Caco-2 (cell line): ENCODE data around the gene MMP11. TPM values are rescaled to one million over a fixed set of nuclear protein-coding genes. Genes with fewer than 3 reads are reported as not detected.

Experiments used
- BruUV-seq: library from RNA; stranded (reverse); fragments of 400-500 nt; replicated peaks from 2 replicates; lab custom pipeline; 2021; lab: Mats Ljungman, UMichigan
- CTCF ChIA-PET: fragments of 300-600 bp; sonication (Branson Sonifier 250); formaldehyde crosslinking; loops from one replicate; lab custom pipeline; 2022; ENCODE audit warnings: antibody characterized with exemption; lab: Charles Lee
- POLR2A ChIA-PET: fragments of 300-600 bp; sonication (Branson Sonifier 250); formaldehyde crosslinking; loops from one replicate; lab custom pipeline; 2022; ENCODE audit warnings: antibody characterized with exemption; lab: Charles Lee
- DNase-seq, 2 experiments: peaks; one replicate each; pipeline versions ENCODE4 v3.0.0 to v3.0.0-alpha.2; 2020 to 2022
- H3K27me3 ChIP-seq: replicated peaks from 2 replicates; pipeline ENCODE4 v1.6.0; 2011; ENCODE audit warnings: low read length; ENCODE audit not compliant: control insufficient read depth, insufficient read depth
- H3K36me3 ChIP-seq: 2 replicates; pipeline ENCODE4 v1.5.1; 2011; ENCODE audit warnings: low read length; ENCODE audit not compliant: control insufficient read depth, insufficient read depth
- H3K4me1 ChIP-seq: fragments of 250-450 bp; sonication (Bioruptor Pico); 2 replicates; pipeline ENCODE4 v1.5.1; 2020; ENCODE audit warnings: mild to moderate bottlenecking
- H3K4me3 ChIP-seq: 2 replicates; pipeline ENCODE4 v1.5.1; 2011; ENCODE audit warnings: low read depth, mild to moderate bottlenecking, control low read depth, low read length
- H3K9me3 ChIP-seq: fragments of 250-450 bp; sonication (Bioruptor Pico); 2 replicates; pipeline ENCODE4 v1.5.1; 2020; ENCODE audit warnings: mild to moderate bottlenecking, moderate library complexity
- H3K27ac Mint-ChIP-seq: one replicate; pipeline ENCODE4 v1.8.0; 2022; ENCODE audit warnings: mixed read lengths; ENCODE audit not compliant: unreplicated experiment
- H3K27me3 Mint-ChIP-seq: one replicate; pipeline ENCODE4 v1.8.0; 2022; ENCODE audit warnings: mixed read lengths; ENCODE audit not compliant: insufficient read depth, unreplicated experiment
- H3K36me3 Mint-ChIP-seq: one replicate; pipeline ENCODE4 v1.8.0; 2022; ENCODE audit warnings: mild to moderate bottlenecking, mixed read lengths; ENCODE audit not compliant: insufficient read depth, unreplicated experiment
- H3K4me1 Mint-ChIP-seq: one replicate; pipeline ENCODE4 v1.8.0; 2022; ENCODE audit warnings: low read depth, mixed read lengths; ENCODE audit not compliant: unreplicated experiment
- H3K4me3 Mint-ChIP-seq: one replicate; pipeline ENCODE4 v1.8.0; 2022; ENCODE audit warnings: mild to moderate bottlenecking, moderate library complexity, mixed read lengths; ENCODE audit not compliant: unreplicated experiment
- H3K9me3 Mint-ChIP-seq: one replicate; pipeline ENCODE4 v1.8.0; 2022; ENCODE audit warnings: mixed read lengths; ENCODE audit not compliant: unreplicated experiment
- CTCF ChIP-seq, 2 experiments: fragments of 200-600 bp in 1 of 2; IDR thresholded peaks; 1 replicate in 1 of 2; 2 replicates in 1 of 2; pipeline versions ENCODE4 v1.5.1 to v1.8.0; 2011 to 2022; ENCODE audit warnings: antibody characterized with exemption in 1 of 2, control low read depth in 1 of 2, inconsistent platforms in 1 of 2, low read depth in 1 of 2, low read length in 1 of 2, mild to moderate bottlenecking in 1 of 2, moderate library complexity in 1 of 2; ENCODE audit not compliant: insufficient read depth in 1 of 2, severe bottlenecking in 1 of 2, unreplicated experiment in 1 of 2
- intact Hi-C: fragments of 100-400 bp; cut with micrococcal nuclease; formaldehyde crosslinking; loops from one replicate; pipeline ENCODE4 v1.10.0; 2022; ENCODE audit not compliant: unreplicated experiment
- total RNA-seq: library from RNA; stranded (reverse); gene quantifications from 2 replicates; pipeline ENCODE4 v1.2.3, GENCODE V29; 2022

MMP11 gene
- total RNA-seq, 1 experiment from 2014 or later, result 11.6 TPM

- Mint-ChIP-seq H3K27ac (no peak overlapping the region), H3K9me3 (no peaks in the 10 kb centered on the region), H3K36me3 (peaks cover 6% of the 10 kb centered on the region), H3K4me3 (no peak overlapping the region), H3K4me1 (no peaks in the 10 kb centered on the region), H3K27me3 (no peaks in the 10 kb centered on the region)
- POLR2A ChIA-PET, result interaction anchor here (0.6 kb wide), 1 partner anchor 8 kb away, joined by 3 read pairs; the partner anchor contains the start of gene ZNF70
- no peaks in the 10 kb centered on the region for H3K4me1 ChIP-seq
- no peak for TF ChIP-seq CTCF (IDR thresholded peaks at IDR 0.05; ENCODE audit: insufficient read depth in 1 of 2, low read depth in 1 of 2, low read length in 1 of 2, severe bottlenecking in 1 of 2, unreplicated experiment in 1 of 2)
- no peaks in the 10 kb centered on the region for H3K36me3 ChIP-seq
- BruUV-seq, result no TSS peak
- H3K4me3 ChIP-seq, result no peak overlapping the region
- intact Hi-C loops, result no loop called here
- CTCF ChIA-PET, result no interaction called here
- no peaks in the 10 kb centered on the region for H3K9me3 ChIP-seq
- no peaks in the 10 kb centered on the region for H3K27me3 ChIP-seq
- DNase-seq, result no peak
Measured at GRCh38 chr22:23742505-23743264, 30.0 kb upstream of the MMP11 start.

- DNase-seq, result no peak
- CTCF ChIA-PET, result no interaction called here
- Histone ChIP-seq H3K4me1 (no peaks in the 10 kb centered on the region), H3K9me3 (no peaks in the 10 kb centered on the region), H3K27me3 (no peaks in the 10 kb centered on the region), H3K36me3 (no peaks in the 10 kb centered on the region), H3K4me3 (no peak overlapping the region)
- H3K9me3 Mint-ChIP-seq, result no peaks in the 10 kb centered on the region
- no TSS peak for BruUV-seq
- H3K27ac Mint-ChIP-seq, result no peak overlapping the region
- no peaks in the 10 kb centered on the region for H3K4me1 Mint-ChIP-seq
- POLR2A ChIA-PET, result no interaction called here
- peaks cover 6% of the 10 kb centered on the region for H3K36me3 Mint-ChIP-seq
- no peak for TF ChIP-seq CTCF (IDR thresholded peaks at IDR 0.05; ENCODE audit: insufficient read depth in 1 of 2, low read depth in 1 of 2, low read length in 1 of 2, severe bottlenecking in 1 of 2, unreplicated experiment in 1 of 2)
- no peak overlapping the region for H3K4me3 Mint-ChIP-seq
- H3K27me3 Mint-ChIP-seq, result no peaks in the 10 kb centered on the region
- intact Hi-C loops, result no loop called here
Measured at GRCh38 chr22:23743303-23743705, 29.3 kb upstream of the MMP11 start.

- Histone ChIP-seq H3K36me3 (no peaks in the 10 kb centered on the region), H3K4me3 (no peak overlapping the region), H3K27me3 (no peaks in the 10 kb centered on the region), H3K4me1 (no peaks in the 10 kb centered on the region), H3K9me3 (no peaks in the 10 kb centered on the region)
- H3K4me3 Mint-ChIP-seq, result no peak overlapping the region
- no peak for TF ChIP-seq CTCF (IDR thresholded peaks at IDR 0.05; ENCODE audit: insufficient read depth in 1 of 2, low read depth in 1 of 2, low read length in 1 of 2, severe bottlenecking in 1 of 2, unreplicated experiment in 1 of 2)
- BruUV-seq, result no TSS peak
- intact Hi-C loops, result no loop called here
- CTCF ChIA-PET, result no interaction called here
- no peaks in the 10 kb centered on the region for H3K4me1 Mint-ChIP-seq
- no peaks in the 10 kb centered on the region for H3K9me3 Mint-ChIP-seq
- POLR2A ChIA-PET, result interaction anchor here (0.7 kb wide), 1 partner anchor 9 kb away, joined by 5 read pairs; no protein-coding TSS in a partner anchor
- DNase-seq, result no peak
- H3K36me3 Mint-ChIP-seq, result peaks cover 6% of the 10 kb centered on the region
- no peak overlapping the region for H3K27ac Mint-ChIP-seq
- H3K27me3 Mint-ChIP-seq, result no peaks in the 10 kb centered on the region
Measured at GRCh38 chr22:23744001-23744400, 28.6 kb upstream of the MMP11 start.
